ENCODE measurements around the gene HLCS.

DNA sequence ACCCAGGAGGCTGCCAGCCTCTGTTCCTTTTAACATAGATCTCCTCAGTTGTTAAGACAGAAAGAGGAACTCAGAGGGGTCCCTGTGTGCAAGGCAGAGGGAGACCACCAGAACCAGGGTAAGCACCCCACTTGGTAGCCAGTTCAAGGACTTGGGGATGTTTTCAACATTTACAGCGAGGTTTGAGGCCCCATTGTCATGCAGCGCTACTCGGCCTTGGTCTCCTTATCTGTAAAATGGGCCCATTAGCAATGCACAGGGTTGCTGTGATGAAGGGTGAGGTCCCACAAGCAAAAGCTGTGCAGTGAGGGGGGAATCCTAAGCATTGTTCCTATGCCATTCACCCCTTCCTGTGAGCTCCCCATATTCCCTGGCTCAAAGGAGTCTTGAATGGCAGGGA lies 263.3 kb downstream of the HLCS start:
- TF ChIP-seq POLR2A (IDR thresholded peaks at IDR 0.05), result no peak
- TF ChIP-seq, protein P1, sequence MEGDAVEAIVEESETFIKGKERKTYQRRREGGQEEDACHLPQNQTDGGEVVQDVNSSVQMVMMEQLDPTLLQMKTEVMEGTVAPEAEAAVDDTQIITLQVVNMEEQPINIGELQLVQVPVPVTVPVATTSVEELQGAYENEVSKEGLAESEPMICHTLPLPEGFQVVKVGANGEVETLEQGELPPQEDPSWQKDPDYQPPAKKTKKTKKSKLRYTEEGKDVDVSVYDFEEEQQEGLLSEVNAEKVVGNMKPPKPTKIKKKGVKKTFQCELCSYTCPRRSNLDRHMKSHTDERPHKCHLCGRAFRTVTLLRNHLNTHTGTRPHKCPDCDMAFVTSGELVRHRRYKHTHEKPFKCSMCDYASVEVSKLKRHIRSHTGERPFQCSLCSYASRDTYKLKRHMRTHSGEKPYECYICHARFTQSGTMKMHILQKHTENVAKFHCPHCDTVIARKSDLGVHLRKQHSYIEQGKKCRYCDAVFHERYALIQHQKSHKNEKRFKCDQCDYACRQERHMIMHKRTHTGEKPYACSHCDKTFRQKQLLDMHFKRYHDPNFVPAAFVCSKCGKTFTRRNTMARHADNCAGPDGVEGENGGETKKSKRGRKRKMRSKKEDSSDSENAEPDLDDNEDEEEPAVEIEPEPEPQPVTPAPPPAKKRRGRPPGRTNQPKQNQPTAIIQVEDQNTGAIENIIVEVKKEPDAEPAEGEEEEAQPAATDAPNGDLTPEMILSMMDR (IDR thresholded peaks at IDR 0.05), result no peak
- no peak for TF ChIP-seq POLR2AphosphoS5 (IDR thresholded peaks at IDR 0.05)

All from prostate gland (tissue), 2 donors.